HG03460 (cell line): Measurements from ENCODE around the gene C5orf24.
A peak's percentile ranks its signal among the peaks of the same experiment; 100 is the strongest.
"Not testable (repeated sequence)": the region's sequence is repeated elsewhere in the genome, so short reads cannot be mapped to it uniquely, and the experiment has no call there.

Source experiments
- ATAC-seq: cut with Tn5 transposase; IDR thresholded peaks from one replicate; pipeline ENCODE4 v1.9.1; 2021; ENCODE audit not compliant: unreplicated experiment

C5orf24 gene

DNA sequence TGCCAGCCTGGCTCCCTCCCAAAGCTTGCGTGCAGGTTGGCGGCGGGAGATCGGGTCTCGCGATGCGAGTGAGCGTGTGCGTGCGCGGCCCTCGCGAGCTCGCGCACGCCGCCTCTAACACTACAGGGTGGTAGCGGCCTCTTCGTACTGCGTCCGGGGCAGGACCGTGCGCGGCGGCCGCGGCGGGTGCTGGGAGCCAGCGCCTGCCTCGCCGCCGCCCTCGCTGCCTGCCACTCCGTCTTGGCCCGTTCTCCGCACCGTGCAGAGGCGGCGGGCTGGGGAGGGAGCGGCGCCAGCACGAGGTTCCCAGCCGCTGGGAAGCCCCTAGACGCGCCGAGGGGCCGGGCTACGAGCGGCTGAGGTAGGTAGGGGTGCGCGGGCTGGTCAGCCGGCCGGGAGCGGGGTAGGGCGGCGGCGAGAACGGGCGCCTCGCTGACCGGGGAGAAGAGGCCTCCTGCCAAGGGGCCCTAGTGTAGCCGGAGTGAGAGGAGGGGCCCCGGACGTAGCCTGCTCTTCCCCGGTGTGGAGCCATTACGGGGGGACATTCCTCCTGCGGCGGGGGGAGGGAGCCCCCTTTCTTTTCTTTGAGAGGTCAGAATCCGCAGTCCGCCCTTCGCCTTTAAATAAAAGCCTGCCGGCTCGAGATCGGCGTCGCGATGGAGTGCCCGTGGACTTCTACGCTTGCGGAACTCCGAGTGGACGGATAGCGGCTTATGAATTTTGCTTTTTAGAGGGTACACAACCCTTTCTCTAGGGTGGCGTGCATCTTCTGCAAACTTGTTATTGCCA is at the start of gene C5orf24:
C5orf24 (plus strand) TSS at position 117 of the 789 bp plus-strand sequence. CDS start 8,933 bp downstream, outside the sequence.
- peak; percentile 92 for ATAC-seq

- ATAC-seq: no peak
Measured at GRCh38 chr5:134798468-134798867, 47.3 kb upstream of the C5orf24 start.

DNA sequence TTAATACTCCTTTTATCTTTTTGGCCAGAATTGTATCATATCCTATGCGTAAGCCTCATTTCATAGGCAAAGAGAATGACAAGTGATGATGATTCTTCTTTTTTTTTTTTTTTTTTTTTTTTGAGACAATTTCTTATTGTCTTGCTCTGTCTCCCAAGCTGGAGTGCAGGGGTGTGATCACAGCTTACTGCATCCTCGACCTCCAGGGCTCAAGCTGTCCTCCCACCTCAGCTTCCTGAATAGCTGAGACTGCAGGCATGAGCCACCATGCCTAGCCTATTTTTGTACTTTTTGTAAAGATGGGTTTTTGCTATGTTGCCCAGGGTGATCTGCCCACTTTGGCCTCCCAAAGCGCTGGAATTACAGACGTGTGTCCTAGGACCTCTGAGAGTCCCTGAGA is 41.9 kb upstream of the C5orf24 start:
- ATAC-seq: no peak

DNA sequence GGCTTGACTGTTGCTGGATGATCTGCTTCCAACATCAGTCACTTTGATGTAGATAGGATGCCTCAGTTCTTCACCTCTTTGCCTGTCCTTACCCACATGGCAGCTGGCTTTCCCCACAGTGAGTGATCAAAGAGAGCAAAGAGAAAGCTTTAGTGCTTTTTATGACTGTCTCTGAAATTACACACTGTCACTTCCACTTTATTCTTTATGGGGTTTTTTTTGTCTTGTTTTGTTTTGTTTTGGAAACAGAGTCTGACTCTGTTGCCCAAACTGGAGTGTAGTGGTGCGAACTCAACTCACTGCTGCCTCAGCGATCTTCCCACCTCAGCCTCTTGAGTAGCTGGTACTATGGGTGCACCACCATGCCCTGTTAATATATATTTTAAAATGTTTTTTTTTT is 32.4 kb upstream of the C5orf24 start:
- ATAC-seq: peak; percentile 59

- peak; percentile 70 for ATAC-seq
Measured at GRCh38 chr5:134813827-134814226, 31.9 kb upstream of the C5orf24 start.

GRCh38 chr5:134817006-134817405 is 28.8 kb upstream of the C5orf24 start:
- ATAC-seq: no peak

DNA sequence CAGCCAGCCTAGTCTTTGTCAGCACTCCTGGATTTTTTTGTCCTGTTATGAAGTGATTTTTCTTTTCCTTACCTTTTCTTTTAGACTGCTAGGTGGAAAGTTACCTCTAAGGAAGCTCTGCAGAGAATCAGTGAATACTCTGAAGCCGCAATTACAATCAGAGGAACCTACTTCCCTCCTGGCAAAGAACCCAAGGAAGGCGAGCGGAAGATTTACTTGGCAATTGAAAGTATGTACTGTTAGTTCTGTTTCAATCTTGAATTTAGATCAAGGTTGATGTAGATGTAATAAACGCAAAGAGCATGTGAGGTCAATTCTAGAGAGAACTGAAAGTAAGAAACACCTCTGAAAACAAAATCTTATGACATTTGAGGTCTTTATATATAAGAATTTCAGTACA is 27.0 kb upstream of the C5orf24 start:
- ATAC-seq: no peak

DNA sequence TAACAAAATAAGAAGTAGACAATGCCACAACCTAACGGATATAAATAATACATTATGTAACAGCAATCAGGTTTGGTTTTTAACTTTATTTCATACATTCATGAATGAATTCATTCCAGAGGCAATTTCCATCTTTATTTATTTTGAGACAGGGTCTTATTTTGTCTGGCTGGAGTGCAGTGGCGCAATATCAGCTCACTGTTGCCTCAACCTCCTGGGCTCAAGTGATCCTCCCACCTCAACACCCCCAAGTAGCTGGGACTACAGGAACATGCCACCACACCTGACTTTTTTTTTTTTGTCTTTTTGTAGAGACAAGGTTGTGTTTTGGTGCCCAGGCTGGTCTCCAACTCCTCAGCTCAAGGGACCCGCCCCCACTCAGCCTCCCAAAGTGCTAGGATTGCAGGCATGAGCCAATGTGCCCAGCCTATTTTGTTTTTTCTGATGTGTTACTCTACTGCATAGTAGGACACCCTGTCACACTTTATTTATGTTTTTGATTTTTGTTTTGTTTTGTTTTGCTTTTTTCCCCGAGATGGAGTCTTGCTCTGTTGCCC is 26.3 kb upstream of the C5orf24 start:
- no peak for ATAC-seq

- no peak for ATAC-seq
Measured at GRCh38 chr5:134821841-134822240, 23.9 kb upstream of the C5orf24 start.

DNA sequence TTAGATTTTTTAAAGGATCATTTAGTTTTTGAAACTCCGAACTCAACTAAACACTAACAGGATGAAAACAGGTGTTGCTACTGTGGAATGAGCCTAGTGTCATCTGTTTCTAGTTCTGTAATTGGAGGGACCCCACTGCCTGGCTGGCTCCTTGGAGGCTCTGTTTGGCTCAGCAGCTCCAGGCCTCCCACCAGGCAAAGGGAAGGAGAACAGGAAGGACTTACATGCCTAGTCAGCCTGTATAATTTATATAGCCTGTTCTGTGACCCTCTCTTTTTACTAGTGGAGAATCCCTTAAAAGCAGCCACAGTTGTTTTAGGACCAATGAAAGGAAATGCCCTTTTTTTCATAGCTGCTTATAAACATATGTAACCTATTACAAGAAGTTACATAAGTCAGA is 21.1 kb upstream of the C5orf24 start:
- ATAC-seq: no peak

DNA sequence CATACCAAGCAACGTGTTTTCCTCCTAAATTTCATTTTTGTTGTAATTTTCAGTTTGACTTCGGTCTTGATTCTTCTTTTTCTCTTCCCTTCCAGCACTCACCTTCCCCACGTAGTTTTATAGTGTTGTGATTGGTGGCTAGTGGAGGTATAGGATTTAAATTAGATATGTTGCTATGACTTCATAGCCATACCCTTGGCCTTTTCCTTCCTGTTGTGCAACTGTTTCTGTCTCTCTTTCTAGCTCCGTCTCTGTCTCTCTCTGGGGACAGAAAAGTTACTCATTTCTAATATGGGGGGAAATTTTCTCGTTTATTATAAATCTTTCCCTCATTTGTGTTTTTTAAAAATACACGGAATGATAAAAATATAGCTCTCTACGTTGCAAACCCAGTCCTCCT is 20.6 kb upstream of the C5orf24 start:
- ATAC-seq: no peak

- ATAC-seq: no peak
Measured at GRCh38 chr5:134833340-134834032, 12.3 kb upstream of the C5orf24 start.

GRCh38 chr5:134835623-134836022 is 10.1 kb upstream of the C5orf24 start:
- ATAC-seq: no peak

DNA sequence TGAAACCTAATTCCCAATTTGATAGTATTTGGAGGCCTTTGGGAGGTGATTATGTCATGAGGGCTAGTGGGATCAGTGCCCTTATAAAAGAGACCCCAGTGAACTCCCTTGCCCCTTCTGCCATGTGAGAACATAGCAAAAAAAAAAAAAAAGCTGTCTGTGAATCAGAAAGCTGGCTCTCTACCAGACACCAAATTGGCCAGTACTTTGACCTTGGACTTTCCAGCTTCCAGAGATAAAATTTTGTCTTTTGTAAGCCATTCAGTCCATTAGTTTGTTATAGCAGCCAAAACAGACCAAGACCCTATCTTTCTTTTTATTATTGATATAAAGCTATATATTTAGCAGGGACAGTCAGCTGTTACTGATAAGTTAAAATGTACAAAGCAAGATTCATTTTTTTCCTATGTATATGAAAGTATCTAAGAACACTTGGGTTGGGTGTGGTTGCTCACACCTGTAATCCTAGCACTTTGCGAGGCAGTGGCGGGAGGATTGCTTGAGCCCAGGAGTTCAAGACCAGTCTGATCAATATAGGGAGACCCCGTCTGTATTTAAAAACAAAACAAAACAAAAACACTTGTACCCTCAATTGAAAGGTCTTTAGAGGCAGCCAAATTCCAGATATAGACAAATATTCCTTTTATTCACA is 8.1 kb upstream of the C5orf24 start:
- ATAC-seq: no peak

- not testable (repeated sequence) for ATAC-seq
Measured at GRCh38 chr5:134838361-134838760, 7.4 kb upstream of the C5orf24 start.

- ATAC-seq: no peak
Measured at GRCh38 chr5:134840811-134841210, 5.0 kb upstream of the C5orf24 start.

GRCh38 chr5:134844252-134844651 is 1.5 kb upstream of the C5orf24 start:
- ATAC-seq: no peak

GRCh38 chr5:134845335-134845851 is 375 bp upstream of the C5orf24 start:
- ATAC-seq: no peak

- peak; percentile 7 for ATAC-seq
Measured at GRCh38 chr5:134846641-134846960, 833 bp downstream of the C5orf24 start.

- not testable (repeated sequence) for ATAC-seq
Measured at GRCh38 chr5:134849434-134849933, 3.7 kb downstream of the C5orf24 start.

DNA sequence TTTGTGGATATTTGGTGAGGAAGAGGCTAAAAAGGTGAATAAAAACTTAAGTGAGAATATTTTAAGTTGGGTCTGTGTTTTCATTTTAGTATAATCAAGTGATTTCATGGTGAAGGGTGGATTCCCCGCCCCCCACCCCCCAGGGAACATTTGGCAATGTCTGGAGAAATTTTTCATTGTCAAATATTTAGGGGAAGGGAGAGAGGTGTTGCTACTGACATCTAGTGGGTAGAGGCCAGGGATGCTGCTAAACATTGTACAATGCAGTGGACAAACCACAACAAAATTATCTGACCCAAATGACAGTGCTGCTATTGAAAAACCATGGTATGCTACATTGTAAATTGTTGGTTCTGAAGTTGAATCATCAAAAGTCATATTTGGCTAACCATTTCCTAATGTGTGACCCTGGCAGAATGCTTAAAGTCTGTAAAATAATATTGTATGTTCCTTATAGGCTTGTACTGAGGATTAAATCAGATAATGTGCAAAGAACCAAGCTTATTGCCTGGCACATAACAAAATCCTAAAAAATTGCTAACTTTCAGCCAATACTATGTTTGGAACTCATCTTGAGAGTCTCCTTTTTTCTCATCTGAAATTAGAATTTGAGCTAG is 5.6 kb downstream of the C5orf24 start:
- ATAC-seq: no peak
